ENCODE data around the gene HPSE. TPM values are rescaled to one million over a fixed set of nuclear protein-coding genes. Genes with fewer than 3 reads are reported as not detected.
"Not testable (repeated sequence)": the region's sequence is repeated elsewhere in the genome, so short reads cannot be mapped to it uniquely, and the experiment has no call there.

Gene HPSE
- total and polyA plus RNA-seq, 2 of the 8 experiments (the other 6 are each of a cell fraction or from before 2014, with no cell fraction given) = 1.5 to 5.0 TPM

DNA sequence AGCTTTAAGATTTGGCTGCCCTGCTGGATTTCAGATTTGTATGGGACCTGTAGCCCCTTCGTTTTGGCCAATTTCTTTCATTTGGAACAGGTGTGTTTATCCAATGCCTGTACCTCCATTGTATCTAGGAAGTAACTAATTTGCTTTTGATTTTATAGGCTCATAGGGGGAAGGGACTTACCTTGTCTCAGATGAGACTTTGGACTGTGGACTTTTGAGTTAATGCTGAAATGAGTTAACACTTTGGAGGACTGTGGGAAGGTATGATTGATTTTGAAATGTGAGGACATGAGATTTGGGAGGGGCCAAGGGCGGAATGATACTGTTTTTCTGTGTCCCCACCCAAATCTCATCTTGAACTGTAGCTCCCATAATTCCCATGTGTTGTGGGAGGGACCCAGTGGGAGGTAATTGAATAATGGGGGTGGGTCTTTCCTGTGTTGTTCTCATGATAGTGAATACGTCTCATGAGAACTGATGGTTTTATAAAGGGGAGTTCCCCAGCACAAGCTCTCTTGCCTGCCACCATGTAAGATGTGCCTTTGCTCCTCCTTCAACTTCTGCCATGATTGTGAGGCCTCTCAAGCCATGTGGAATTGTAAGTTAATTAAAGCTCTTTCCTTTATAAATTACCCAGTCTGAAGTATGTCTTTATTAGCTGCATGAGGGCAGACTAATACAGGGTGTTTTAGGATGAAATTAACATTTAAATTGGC is 44.4 kb downstream of the HPSE start:
- not testable (repeated sequence) for DNase-seq (ENCODE audit: low read depth in 1 of 2, low spot score in 2 of 2); H3K79me2 ChIP-seq (ENCODE audit: control insufficient read depth in 1 of 2, insufficient read depth in 2 of 2, low read length in 2 of 2); H3K23ac ChIP-seq (ENCODE audit: insufficient read length); H2AFZ ChIP-seq (ENCODE audit: low read length); H3K36me3 ChIP-seq (ENCODE audit: control insufficient read depth in 2 of 4, insufficient read depth in 4 of 4, low read length in 3 of 4); H2BK120ac ChIP-seq (replicated peaks; ENCODE audit: low read depth, low read length); H3K4me3 ChIP-seq (ENCODE audit: extremely low read depth in 1 of 4, insufficient read depth in 2 of 4, low read depth in 3 of 4, low read length in 4 of 4); H2BK15ac ChIP-seq (ENCODE audit: low read length); H3K27me3 ChIP-seq (replicated peaks in 1 of 4; ENCODE audit: control insufficient read depth in 3 of 4, extremely low read depth in 1 of 4, insufficient read depth in 3 of 4, low read length in 3 of 4); H3K56ac ChIP-seq (replicated peaks; ENCODE audit: insufficient read length, low read depth, low read length); H4K8ac ChIP-seq (ENCODE audit: extremely low read depth, insufficient read depth, low read length); H2BK12ac ChIP-seq (ENCODE audit: low read depth, low read length); FAIRE-seq; H2AK5ac ChIP-seq (ENCODE audit: low read depth, low read length); H2BK20ac ChIP-seq (ENCODE audit: low read length); H3K9ac ChIP-seq (replicated peaks in 1 of 4; ENCODE audit: extremely low read depth in 1 of 4, low read depth in 3 of 4, low read length in 3 of 4); H3K14ac ChIP-seq (ENCODE audit: insufficient read length); H3K9me3 ChIP-seq (ENCODE audit: insufficient read depth in 2 of 2, low read depth in 1 of 2, low read length in 1 of 2); H3K4ac ChIP-seq (replicated peaks; ENCODE audit: insufficient read length, low read depth, low read length); H3K4me2 ChIP-seq (ENCODE audit: insufficient read depth in 1 of 2, low read depth in 2 of 2, low read length in 2 of 2); H4K5ac ChIP-seq (ENCODE audit: insufficient read length, low read depth, low read length); H3K4me1 ChIP-seq (replicated peaks in 1 of 4; ENCODE audit: control insufficient read depth in 3 of 4, insufficient read depth in 4 of 4, low read length in 3 of 4); H2BK5ac ChIP-seq (ENCODE audit: low read depth, low read length); H3K23me2 ChIP-seq (ENCODE audit: low read depth, low read length); H4K91ac ChIP-seq (replicated peaks; ENCODE audit: insufficient read length, low read length); H3K18ac ChIP-seq (ENCODE audit: extremely low read depth, low read length); H3K79me1 ChIP-seq (ENCODE audit: low read depth, low read length); H4K20me1 ChIP-seq (replicated peaks in 1 of 2; ENCODE audit: control insufficient read depth in 1 of 2, insufficient read depth in 2 of 2, low read length in 2 of 2); H3K27ac ChIP-seq (ENCODE audit: low read depth, low read length)
- 80% methylated on average over 3 of the region's 3 CpGs; no CpG with 5 or more reads in 1 of the 2 experiments for WGBS, 2 experiments (ENCODE audit: extremely low coverage in 1 of 2, insufficient coverage in 1 of 2, insufficient read length in 1 of 2, insufficient replicate concordance in 2 of 2, low coverage in 1 of 2, low lambda C conversion rate in 2 of 2, missing lambda C conversion rate in 1 of 2)
- ChIA-PET CTCF (ENCODE audit: partially characterized antibody) (interaction anchor here (1.6 kb wide), 1 partner anchor 9 kb away, joined by 4 read pairs; no protein-coding TSS in a partner anchor), POLR2A (ENCODE audit: partially characterized antibody) (interaction anchor here (0.7 kb wide), 1 partner anchor 10 kb away, joined by 4 read pairs; no protein-coding TSS in a partner anchor)

DNA sequence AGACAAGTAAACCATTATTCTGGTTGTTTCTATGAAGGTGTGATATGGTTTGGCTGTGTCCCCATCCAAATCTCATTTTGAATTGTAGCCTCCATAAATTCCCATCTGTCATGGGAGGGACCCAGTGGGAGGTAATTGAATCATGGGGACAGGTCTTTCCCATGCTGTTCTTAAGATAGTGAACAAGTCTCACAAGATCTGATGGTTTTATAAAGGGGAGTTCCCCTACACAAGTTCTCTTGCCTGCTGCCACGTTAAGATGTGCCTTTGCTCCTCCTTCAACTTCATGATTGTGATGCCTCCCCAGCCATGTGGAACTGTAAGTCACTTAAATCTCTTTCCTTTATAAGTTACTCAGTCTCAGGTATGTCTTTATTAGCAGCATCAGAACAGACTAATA is 46.3 kb downstream of the HPSE start:
- H3K23ac ChIP-seq (ENCODE audit: insufficient read length); H3K4ac ChIP-seq (replicated peaks; ENCODE audit: insufficient read length, low read depth, low read length); H3K9ac ChIP-seq (replicated peaks in 1 of 4; ENCODE audit: extremely low read depth in 1 of 4, low read depth in 3 of 4, low read length in 3 of 4); DNase-seq (ENCODE audit: low read depth in 1 of 2, low spot score in 2 of 2); H3K27ac ChIP-seq (ENCODE audit: low read depth, low read length); H3K4me3 ChIP-seq (ENCODE audit: extremely low read depth in 1 of 4, insufficient read depth in 2 of 4, low read depth in 3 of 4, low read length in 4 of 4); H4K5ac ChIP-seq (ENCODE audit: insufficient read length, low read depth, low read length); POLR2A ChIA-PET (ENCODE audit: partially characterized antibody); H3K4me2 ChIP-seq (ENCODE audit: insufficient read depth in 1 of 2, low read depth in 2 of 2, low read length in 2 of 2); H2AFZ ChIP-seq (ENCODE audit: low read length); H2AK5ac ChIP-seq (ENCODE audit: low read depth, low read length); H2BK12ac ChIP-seq (ENCODE audit: low read depth, low read length); H3K36me3 ChIP-seq (ENCODE audit: control insufficient read depth in 2 of 4, insufficient read depth in 4 of 4, low read length in 3 of 4); H3K4me1 ChIP-seq (replicated peaks in 1 of 4; ENCODE audit: control insufficient read depth in 3 of 4, insufficient read depth in 4 of 4, low read length in 3 of 4); H3K14ac ChIP-seq (ENCODE audit: insufficient read length); H4K91ac ChIP-seq (replicated peaks; ENCODE audit: insufficient read length, low read length); H3K27me3 ChIP-seq (replicated peaks in 1 of 4; ENCODE audit: control insufficient read depth in 3 of 4, extremely low read depth in 1 of 4, insufficient read depth in 3 of 4, low read length in 3 of 4); H4K8ac ChIP-seq (ENCODE audit: extremely low read depth, insufficient read depth, low read length); H2BK20ac ChIP-seq (ENCODE audit: low read length); H3K56ac ChIP-seq (replicated peaks; ENCODE audit: insufficient read length, low read depth, low read length); H3K23me2 ChIP-seq (ENCODE audit: low read depth, low read length); H3K18ac ChIP-seq (ENCODE audit: extremely low read depth, low read length); H3K9me3 ChIP-seq (ENCODE audit: insufficient read depth in 2 of 2, low read depth in 1 of 2, low read length in 1 of 2); H2BK120ac ChIP-seq (replicated peaks; ENCODE audit: low read depth, low read length); H4K20me1 ChIP-seq (replicated peaks in 1 of 2; ENCODE audit: control insufficient read depth in 1 of 2, insufficient read depth in 2 of 2, low read length in 2 of 2); H3K79me1 ChIP-seq (ENCODE audit: low read depth, low read length); H2BK15ac ChIP-seq (ENCODE audit: low read length); H2BK5ac ChIP-seq (ENCODE audit: low read depth, low read length); H3K79me2 ChIP-seq (ENCODE audit: control insufficient read depth in 1 of 2, insufficient read depth in 2 of 2, low read length in 2 of 2); FAIRE-seq: not testable (repeated sequence)
- WGBS, 2 experiments (ENCODE audit: extremely low coverage in 1 of 2, insufficient coverage in 1 of 2, insufficient read length in 1 of 2, insufficient replicate concordance in 2 of 2, low coverage in 1 of 2, low lambda C conversion rate in 2 of 2, missing lambda C conversion rate in 1 of 2) = 13% methylated on average over 1 of the region's 1 CpG; no CpG with 5 or more reads in 1 of the 2 experiments
- CTCF ChIA-PET (ENCODE audit: partially characterized antibody) = interaction anchor here (1.4 kb wide), 1 partner anchor 10 kb away, joined by 3 read pairs; no protein-coding TSS in a partner anchor
